Right ventricle myocardium inferior (tissue), 1 donor: Measurements from ENCODE around the gene MTRFR. TPM values are rescaled to one million over a fixed set of nuclear protein-coding genes. Genes with fewer than 3 reads are reported as not detected.
A peak's percentile ranks its signal among the peaks of the same experiment; 100 is the strongest.

Source experiments
- ATAC-seq: fragments of 200-7000 bp; cut with Tn5 transposase; one replicate; pipeline ENCODE4 v1.9.1; 2020; ENCODE audit warnings: mild to moderate bottlenecking, moderate library complexity
- DNase-seq: peaks from one replicate; pipeline ENCODE4 v3.0.0; 2021; ENCODE audit errors: missing footprints
- intact Hi-C: fragments of 100-400 bp; cut with DNase I; formaldehyde crosslinking; loops from one replicate; pipeline ENCODE4 v1.11.0; 2022
- total RNA-seq: library from RNA; stranded (reverse); fragmentation: NEBNext Ultra II Directional; extraction: Animal tissue kit (Norgen Biotek cat#: 25700); gene quantifications from one replicate; pipeline ENCODE4 v1.2.1, GENCODE V29; 2021
- donor health status: DM: no; HTN: yes; CAD: no; lungs with severe emphysema.

Gene MTRFR
- total RNA-seq, 1 donor from 2014 or later: 8.1 TPM

DNA sequence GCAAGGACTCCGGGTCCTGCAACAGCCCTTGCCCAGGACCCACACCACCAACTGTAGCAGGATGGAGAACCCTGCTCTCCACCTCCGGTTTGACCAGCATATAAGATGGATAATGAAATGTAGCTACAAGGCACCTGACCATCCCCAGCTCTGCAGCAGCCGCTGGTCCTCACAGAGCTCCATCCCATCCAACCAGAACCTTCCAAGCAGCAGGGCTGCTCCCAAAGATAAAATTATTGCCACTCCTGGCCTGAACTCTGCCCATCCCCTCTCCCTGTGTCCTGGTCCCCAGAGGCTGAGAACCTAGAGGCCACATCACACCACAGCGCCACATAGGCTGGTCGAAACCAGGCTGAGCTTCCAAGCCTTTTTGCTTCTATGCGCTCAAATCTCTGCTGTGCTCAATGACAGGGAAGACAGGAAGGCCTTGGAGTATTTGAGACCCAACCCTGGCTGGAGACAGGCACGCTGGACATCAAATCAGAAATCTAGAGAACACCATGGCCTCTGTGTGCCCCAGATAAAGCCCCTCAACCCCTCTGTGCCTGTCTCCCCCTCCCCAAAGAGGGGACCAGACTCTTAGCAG is 34.2 kb downstream of the MTRFR start:
- intact Hi-C loops: no loop called here
- ATAC-seq (no peak), DNase-seq (no peak)

DNA sequence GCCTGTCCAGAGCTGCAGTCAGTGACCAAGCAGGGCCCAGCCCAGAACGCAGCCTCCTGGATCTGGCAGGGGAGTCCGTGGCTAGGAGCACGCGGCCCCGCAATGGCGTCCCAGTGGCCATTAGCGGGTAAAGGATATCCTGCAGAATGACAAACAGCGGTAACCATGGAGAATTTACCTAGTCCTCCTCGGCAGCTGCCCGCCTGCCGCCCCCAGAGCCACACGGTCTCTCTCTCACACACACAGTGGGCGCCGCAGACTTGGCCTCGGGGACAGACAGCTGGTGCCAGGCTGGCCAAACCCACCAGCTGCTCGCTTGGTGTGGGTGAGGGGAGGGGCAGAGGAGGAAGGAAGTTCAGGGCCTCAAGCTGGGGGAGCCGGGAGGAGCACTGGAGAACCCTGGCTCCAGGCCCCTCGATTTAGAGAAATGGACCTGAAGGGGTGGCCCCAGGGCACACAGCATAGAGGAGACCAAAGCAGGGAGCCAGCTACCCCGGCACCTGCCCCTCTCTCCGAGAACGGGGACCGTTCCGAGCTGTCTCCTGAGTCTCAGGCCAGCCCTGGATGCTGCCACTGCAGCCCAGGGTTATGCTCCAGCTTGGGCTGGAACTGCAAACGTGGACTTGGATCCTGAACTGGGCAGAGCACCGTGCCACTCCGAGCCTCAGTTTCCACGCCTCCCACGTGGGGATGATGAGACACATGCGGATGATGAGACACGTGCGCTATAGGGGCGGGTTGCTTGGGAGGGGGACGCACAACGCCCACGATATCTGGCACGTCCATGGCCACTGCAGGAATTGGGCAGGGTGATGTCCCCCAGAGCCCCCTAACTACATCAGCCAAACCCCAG is 35.0 kb downstream of the MTRFR start:
- intact Hi-C loops: no loop called here
- ATAC-seq: no peak
- DNase-seq: peak; percentile 79

DNA sequence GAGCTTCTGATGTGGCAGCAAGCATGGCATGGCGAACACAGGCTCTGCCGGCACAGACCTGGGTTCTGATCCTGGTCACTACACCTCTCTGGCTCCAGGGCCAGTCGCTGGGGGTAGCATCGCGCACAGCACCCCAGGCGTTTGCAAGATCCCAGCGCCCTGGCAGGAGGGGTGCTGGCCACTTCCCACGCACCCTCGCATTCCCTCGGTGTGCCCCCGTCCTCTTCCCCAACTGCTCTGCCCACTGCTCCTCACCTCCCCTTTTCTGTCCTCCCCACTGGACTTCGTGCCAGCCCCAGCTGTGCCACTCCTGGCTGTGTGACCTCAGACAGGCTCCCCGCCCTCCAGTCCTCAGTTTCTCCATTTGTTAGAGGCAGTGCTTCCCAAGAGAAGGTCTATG is 35.6 kb downstream of the MTRFR start:
- ATAC-seq (no peak), DNase-seq (no peak)
- intact Hi-C loops: no loop called here

GRCh38 chr12:123269395-123269892 is 36.2 kb downstream of the MTRFR start:
- intact Hi-C loops: no loop called here
- DNase-seq (peak; percentile 87), ATAC-seq (peak; percentile 84)

GRCh38 chr12:123269896-123270213 is 36.6 kb downstream of the MTRFR start:
- ATAC-seq: no peak
- intact Hi-C loops: no loop called here
- DNase-seq: no peak

- intact Hi-C loops: no loop called here
- ATAC-seq (peak; percentile 29), DNase-seq (no peak)
Observed at GRCh38 chr12:123270214-123271000, 37.2 kb downstream of the MTRFR start.

DNA sequence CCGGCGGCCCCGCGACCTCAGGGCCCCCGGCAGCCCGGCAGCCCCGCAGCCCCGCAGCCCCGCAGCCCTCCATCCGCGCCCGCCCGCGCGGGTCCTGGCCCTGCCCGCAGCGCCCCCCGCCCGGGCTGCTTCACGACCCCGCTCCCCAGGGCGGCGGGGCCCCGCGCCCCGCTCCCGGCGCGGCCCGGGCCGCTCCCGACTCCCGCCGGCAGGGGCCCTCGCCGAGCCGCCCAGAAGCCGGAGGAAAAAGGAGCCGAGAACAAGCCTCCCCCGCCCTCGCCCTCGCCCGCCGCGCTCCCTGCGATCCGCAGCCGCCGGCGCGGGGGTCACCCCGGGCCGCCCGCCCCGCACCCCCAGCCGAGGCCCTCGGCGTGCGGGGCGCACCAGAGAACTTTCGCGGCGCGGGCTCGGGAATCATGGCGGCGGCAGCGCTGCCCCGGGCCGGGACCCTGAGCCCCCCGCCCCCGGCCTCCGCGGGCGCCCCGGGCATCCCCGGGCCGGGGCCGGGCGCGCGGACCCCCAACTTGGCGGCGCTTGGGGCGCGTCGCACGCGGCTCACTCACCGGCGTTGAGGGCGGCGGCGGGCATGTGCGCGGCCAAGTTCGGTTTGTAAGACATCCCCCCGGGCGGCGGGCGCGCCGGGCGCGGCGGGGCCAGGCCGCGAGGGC is 37.9 kb downstream of the MTRFR start:
- peak; percentile 89 for DNase-seq
- intact Hi-C loops: no loop called here

DNA sequence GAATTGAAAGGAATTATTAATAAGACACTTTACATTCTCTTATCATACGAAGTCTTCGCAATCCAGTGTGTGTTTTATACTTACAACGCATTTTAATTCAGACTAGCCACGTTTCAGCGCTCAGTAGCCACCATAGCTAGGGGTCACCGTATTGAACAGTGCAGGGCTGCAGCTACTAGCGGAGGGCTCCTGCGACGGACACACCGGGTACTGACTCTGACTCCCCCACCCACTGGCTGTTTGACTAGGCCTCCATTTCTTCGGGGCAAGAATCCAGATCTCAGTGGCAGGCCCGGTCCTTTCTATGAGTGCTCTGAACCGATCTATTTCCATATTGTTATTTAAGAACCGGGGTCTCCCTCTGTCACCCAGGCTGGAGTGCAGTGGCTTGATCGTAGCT is 39.9 kb downstream of the MTRFR start:
- DNase-seq (no peak), ATAC-seq (no peak)
- intact Hi-C loops: no loop called here

More for the DNA sequence above, 37.9 kb downstream of the MTRFR start:
- peak; percentile 47 for ATAC-seq

GRCh38 chr12:123278101-123278627 is 44.9 kb downstream of the MTRFR start:
- no peak for ATAC-seq
- DNase-seq: no peak
- intact Hi-C loops: no loop called here

GRCh38 chr12:123280971-123281370 is 47.7 kb downstream of the MTRFR start:
- intact Hi-C loops: no loop called here
- DNase-seq: no peak
- no peak for ATAC-seq

GRCh38 chr12:123282111-123282510 is 48.9 kb downstream of the MTRFR start:
- no peak for ATAC-seq
- no peak for DNase-seq
- intact Hi-C loops: no loop called here

- intact Hi-C loops: no loop called here
- DNase-seq: no peak
- ATAC-seq: no peak
Observed at GRCh38 chr12:123283461-123283860, 50.2 kb downstream of the MTRFR start.

GRCh38 chr12:123284669-123285068 is 51.4 kb downstream of the MTRFR start:
- intact Hi-C loops: no loop called here
- ATAC-seq (no peak), DNase-seq (no peak)

- ATAC-seq (no peak), DNase-seq (no peak)
- intact Hi-C loops: no loop called here
Observed at GRCh38 chr12:123286652-123287373, 53.6 kb downstream of the MTRFR start.

DNA sequence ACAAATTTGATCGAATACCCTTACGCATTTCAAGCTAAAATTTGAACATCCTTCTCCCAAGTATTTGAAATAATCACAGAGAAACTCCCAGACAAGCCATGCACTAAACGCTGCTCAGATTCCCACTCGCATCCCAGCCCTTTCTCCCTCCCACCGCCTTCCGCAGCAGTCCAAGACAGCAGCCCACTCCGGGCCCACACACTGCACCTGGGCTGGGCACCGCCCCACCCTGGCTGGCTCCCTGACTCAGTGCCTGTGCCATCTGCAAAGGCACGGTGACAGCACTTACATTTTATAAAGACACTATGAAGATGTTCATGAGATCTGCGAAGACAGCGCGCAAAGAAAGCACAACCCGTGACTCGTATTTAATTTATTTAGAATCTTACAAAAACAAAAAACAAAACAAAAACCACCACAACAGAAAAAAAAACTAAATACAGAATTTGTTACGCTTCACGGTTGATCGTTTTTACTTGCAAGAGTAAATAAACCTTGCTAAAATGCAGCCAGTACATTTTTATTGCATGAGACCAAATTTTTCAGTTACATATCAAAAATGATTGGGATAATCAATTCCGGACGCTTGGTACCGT is 55.6 kb downstream of the MTRFR start:
- ATAC-seq: no peak
- DNase-seq: no peak
- intact Hi-C loops: no loop called here

- no peak for ATAC-seq
- intact Hi-C loops: no loop called here
- DNase-seq: no peak
Observed at GRCh38 chr12:123289911-123290310, 56.7 kb downstream of the MTRFR start.

DNA sequence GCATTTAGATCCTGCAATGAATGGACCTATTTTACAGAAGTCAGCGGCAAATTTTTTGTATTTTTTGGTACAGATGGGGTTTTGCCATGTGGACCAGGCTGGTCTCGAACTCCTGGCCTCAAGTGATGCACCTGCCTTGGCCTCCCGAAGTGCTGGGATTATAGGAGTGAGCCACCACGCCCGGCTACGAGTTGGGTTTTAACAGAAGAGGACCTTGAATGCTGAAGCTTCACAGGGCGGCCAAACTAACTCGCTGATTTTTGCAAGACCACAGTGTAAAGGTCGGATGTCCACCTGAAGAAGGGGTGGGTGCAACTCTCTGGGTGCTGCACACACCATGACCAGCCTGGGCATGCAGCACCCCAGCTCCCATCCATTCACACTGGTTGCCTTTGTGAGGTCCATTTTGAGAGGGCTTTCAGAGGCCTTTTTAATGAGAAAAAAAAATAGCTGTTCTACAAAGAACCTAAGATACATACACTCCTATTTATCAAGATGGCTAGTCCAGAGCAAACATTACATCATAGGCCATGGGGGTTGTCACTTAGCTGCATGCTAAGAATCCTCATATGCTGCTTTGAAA is 60.0 kb downstream of the MTRFR start:
- ATAC-seq (no peak), DNase-seq (no peak)
- intact Hi-C loops: no loop called here

DNA sequence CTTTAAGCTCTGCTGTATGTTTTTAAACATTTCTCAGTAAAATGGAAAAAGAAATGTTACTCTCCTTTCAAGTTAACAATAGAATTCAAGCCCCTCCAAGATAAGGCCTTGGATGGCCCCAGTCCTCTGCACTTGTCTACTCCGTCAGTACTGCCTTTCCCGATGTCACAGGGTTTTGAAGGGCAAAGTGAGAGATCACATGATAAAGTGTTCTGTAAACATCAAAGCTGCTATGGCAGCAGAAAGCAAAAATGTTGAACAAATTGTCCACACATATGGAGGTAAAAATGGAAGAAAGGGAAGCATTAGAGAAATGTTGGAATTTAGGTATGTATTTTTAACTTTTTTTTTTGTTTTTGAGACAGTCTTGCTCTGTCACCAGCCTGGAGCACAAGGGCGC is 71.9 kb downstream of the MTRFR start:
- ATAC-seq: no peak
- intact Hi-C loops: no loop called here
- no peak for DNase-seq
